ENCODE results near the gene ATP6V1A. TPM values are rescaled to one million over a fixed set of nuclear protein-coding genes. Genes with fewer than 3 reads are reported as not detected.

The ATP6V1A gene
- total RNA-seq, 2 experiments from 2014 or later = 36.7 to 40.7 TPM

- ATAC-seq = peak; percentile 42
- H3K36me3 Mint-ChIP-seq (ENCODE audit: low read depth) = peaks cover 7% of the 10 kb centered on the region
- intact Hi-C loops (cut with micrococcal nuclease) = no loop called here
- no peaks in the 10 kb centered on the region for H3K27me3 Mint-ChIP-seq
- H3K9me3 Mint-ChIP-seq = peaks cover 7% of the 10 kb centered on the region
- no peak for DNase-seq
- no peak for TF ChIP-seq CTCF (IDR thresholded peaks at IDR 0.05)
- ChIA-PET CTCF (interaction anchor here (0.9 to 1.1 kb wide), 2 partner anchors 10 to 23 kb away, joined by 3 read pairs; no protein-coding TSS in a partner anchor), POLR2A (interaction anchor here (0.8 to 3.3 kb wide), 2 partner anchors 12 kb away, joined by 3 to 11 read pairs; partner anchors contain the start of genes ATP6V1A and NAA50)
- H3K27ac Mint-ChIP-seq = no peak overlapping the region
- no peak overlapping the region for H3K4me3 Mint-ChIP-seq
- peaks cover 11% of the 10 kb centered on the region for H3K4me1 Mint-ChIP-seq (ENCODE audit: low read depth)
Measured at GRCh38 chr3:113758389-113759024, 11.7 kb downstream of the ATP6V1A start.

GRCh38 chr3:113764698-113765097, 17.9 kb downstream of the ATP6V1A start:
- intact Hi-C loops (cut with micrococcal nuclease) = no loop called here
- no peaks in the 10 kb centered on the region for H3K9me3 Mint-ChIP-seq
- TF ChIP-seq CTCF (IDR thresholded peaks at IDR 0.05) = no peak
- DNase-seq = no peak
- peaks cover 2% of the 10 kb centered on the region for H3K36me3 Mint-ChIP-seq (ENCODE audit: low read depth)
- ChIA-PET POLR2A (interaction anchor here (1.0 kb wide), 1 partner anchor 14 kb away, joined by 4 read pairs; no protein-coding TSS in a partner anchor), CTCF (interaction anchor here (0.9 to 1.5 kb wide), 4 partner anchors 8 to 22 kb away, joined by 3 read pairs; no protein-coding TSS in a partner anchor)
- peaks cover 9% of the 10 kb centered on the region for H3K4me1 Mint-ChIP-seq (ENCODE audit: low read depth)
- ATAC-seq = no peak
- H3K27ac Mint-ChIP-seq = no peak overlapping the region
- H3K27me3 Mint-ChIP-seq = no peaks in the 10 kb centered on the region
- H3K4me3 Mint-ChIP-seq = no peak overlapping the region

GRCh38 chr3:113769551-113769950, 22.7 kb downstream of the ATP6V1A start:
- ATAC-seq (peak; percentile 56), DNase-seq (no peak)
- Mint-ChIP-seq H3K4me3 (no peak overlapping the region), H3K27ac (no peak overlapping the region), H3K27me3 (no peaks in the 10 kb centered on the region), H3K9me3 (no peaks in the 10 kb centered on the region), H3K36me3 (ENCODE audit: low read depth) (peaks cover 2% of the 10 kb centered on the region), H3K4me1 (ENCODE audit: low read depth) (peaks cover 9% of the 10 kb centered on the region)
- CTCF ChIA-PET = no interaction called here
- intact Hi-C loops (cut with micrococcal nuclease) = no loop called here
- POLR2A ChIA-PET = no interaction called here
- TF ChIP-seq CTCF (IDR thresholded peaks at IDR 0.05) = no peak

- H3K36me3 Mint-ChIP-seq (ENCODE audit: low read depth) = peaks cover 2% of the 10 kb centered on the region
- H3K9me3 Mint-ChIP-seq = no peaks in the 10 kb centered on the region
- CTCF ChIA-PET = no interaction called here
- H3K27me3 Mint-ChIP-seq = no peaks in the 10 kb centered on the region
- no peak for TF ChIP-seq CTCF (IDR thresholded peaks at IDR 0.05)
- ATAC-seq (no peak), DNase-seq (no peak)
- POLR2A ChIA-PET = no interaction called here
- intact Hi-C loops (cut with micrococcal nuclease) = no loop called here
- H3K4me3 Mint-ChIP-seq = no peak overlapping the region
- H3K4me1 Mint-ChIP-seq (ENCODE audit: low read depth) = peaks cover 7% of the 10 kb centered on the region
- H3K27ac Mint-ChIP-seq = no peak overlapping the region
Measured at GRCh38 chr3:113771993-113772392, 25.2 kb downstream of the ATP6V1A start.

GRCh38 chr3:113773381-113773780, 26.5 kb downstream of the ATP6V1A start:
- TF ChIP-seq CTCF (IDR thresholded peaks at IDR 0.05) = no peak
- intact Hi-C loops (cut with micrococcal nuclease) = no loop called here
- ChIA-PET CTCF (interaction anchor here (1.1 to 1.6 kb wide), 3 partner anchors 23 to 196 kb away, joined by 3 to 5 read pairs (median 4); no protein-coding TSS in a partner anchor), POLR2A (interaction anchor here (1.2 kb wide), 1 partner anchor 27 kb away, joined by 5 read pairs; the partner anchor contains the start of gene NAA50)
- Mint-ChIP-seq H3K9me3 (no peaks in the 10 kb centered on the region), H3K36me3 (ENCODE audit: low read depth) (peaks cover 2% of the 10 kb centered on the region), H3K4me1 (ENCODE audit: low read depth) (peaks cover 10% of the 10 kb centered on the region), H3K4me3 (no peak overlapping the region), H3K27me3 (no peaks in the 10 kb centered on the region), H3K27ac (no peak overlapping the region)
- ATAC-seq (no peak), DNase-seq (no peak)
